Activated CD4-positive, alpha-beta T cell treated with anti-CD3 and anti-CD28 coated beads, Interleukin-2, amount 50 U/mL, for 4 hours (primary cell): ENCODE data around the gene ARSI.

Experiments used
- DNase-seq, 2 experiments: peaks; one replicate each; pipeline ENCODE4 v3.0.0-alpha.2; 2020

The ARSI gene

GRCh38 chr5:150305557-150305956 is 2.9 kb upstream of the ARSI start:
- no peak for DNase-seq

- DNase-seq, result no peak
Observed at GRCh38 chr5:150305095-150305494, 2.4 kb upstream of the ARSI start.

GRCh38 chr5:150304481-150305081 is 1.9 kb upstream of the ARSI start:
- no peak for DNase-seq

- DNase-seq, result no peak
Observed at GRCh38 chr5:150303660-150304386, 1.1 kb upstream of the ARSI start.

- DNase-seq, result no peak
Observed at GRCh38 chr5:150303070-150303615, 438 bp upstream of the ARSI start.

GRCh38 chr5:150301901-150302300 is 804 bp downstream of the ARSI start:
- DNase-seq, result no peak

- no peak for DNase-seq
Observed at GRCh38 chr5:150301170-150301505, 1.6 kb downstream of the ARSI start.

- DNase-seq, result no peak
Observed at GRCh38 chr5:150300496-150301169, 2.1 kb downstream of the ARSI start.

GRCh38 chr5:150299571-150300327 is 3.0 kb downstream of the ARSI start:
- no peak for DNase-seq

- no peak for DNase-seq
Observed at GRCh38 chr5:150298701-150299451, 3.8 kb downstream of the ARSI start.

- no peak for DNase-seq
Observed at GRCh38 chr5:150297934-150298595, 4.6 kb downstream of the ARSI start.

GRCh38 chr5:150297236-150297890 is 5.3 kb downstream of the ARSI start:
- no peak for DNase-seq

GRCh38 chr5:150296496-150296895 is 6.2 kb downstream of the ARSI start:
- DNase-seq, result no peak

GRCh38 chr5:150295741-150296486 is 6.8 kb downstream of the ARSI start:
- DNase-seq, result no peak

- DNase-seq, result no peak
Observed at GRCh38 chr5:150295172-150295634, 7.5 kb downstream of the ARSI start.

- DNase-seq, result no peak
Observed at GRCh38 chr5:150294551-150295071, 8.1 kb downstream of the ARSI start.

GRCh38 chr5:150293091-150293941 is 9.4 kb downstream of the ARSI start:
- DNase-seq, result no peak

- no peak for DNase-seq
Observed at GRCh38 chr5:150291388-150292385, 11.0 kb downstream of the ARSI start.
